Measurements from ENCODE around the gene STARD3NL.
"Not testable (repeated sequence)": the region's sequence is repeated elsewhere in the genome, so short reads cannot be mapped to it uniquely, and the experiment has no call there.

The STARD3NL gene

DNA sequence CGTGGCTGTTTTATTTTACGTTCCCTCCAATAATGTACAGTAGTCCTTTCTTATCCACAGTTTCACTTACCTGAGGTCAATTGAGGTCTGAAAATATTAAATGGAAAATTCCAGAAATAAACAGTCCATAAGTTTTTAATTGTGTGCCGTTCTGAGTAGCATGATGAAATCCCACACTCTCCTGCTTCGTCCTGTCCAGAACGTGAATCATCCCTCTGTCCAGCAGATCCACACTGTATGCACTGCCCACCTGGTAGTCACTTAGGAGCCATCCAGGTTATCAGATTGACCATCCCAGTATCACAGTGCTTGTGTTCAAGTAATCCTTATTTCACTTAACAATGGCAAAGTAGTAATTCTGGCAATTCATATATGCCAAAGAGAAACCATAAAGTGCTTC, 46.3 kb downstream of the STARD3NL start:
- DNase-seq, result no peak

DNA sequence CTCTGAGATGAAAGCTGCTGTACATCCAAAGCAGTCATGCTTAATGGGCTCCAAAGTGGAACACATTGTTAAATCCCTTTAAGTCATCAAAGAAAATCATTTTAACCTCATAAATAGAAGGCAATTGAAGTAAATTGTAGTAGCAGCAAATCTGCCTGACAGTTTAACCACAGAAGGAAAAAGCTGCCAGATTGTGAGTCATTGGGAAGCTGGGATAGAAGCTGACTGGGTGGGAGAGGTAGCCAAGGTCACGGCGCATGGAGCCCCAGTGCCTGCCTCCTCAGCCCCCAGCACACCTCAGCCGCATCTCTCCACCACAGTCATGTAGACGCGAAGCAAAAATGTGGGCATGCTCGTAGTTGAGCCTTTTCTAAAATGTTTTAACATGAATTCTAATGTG, 51.3 kb downstream of the STARD3NL start:
- no peak for DNase-seq

DNA sequence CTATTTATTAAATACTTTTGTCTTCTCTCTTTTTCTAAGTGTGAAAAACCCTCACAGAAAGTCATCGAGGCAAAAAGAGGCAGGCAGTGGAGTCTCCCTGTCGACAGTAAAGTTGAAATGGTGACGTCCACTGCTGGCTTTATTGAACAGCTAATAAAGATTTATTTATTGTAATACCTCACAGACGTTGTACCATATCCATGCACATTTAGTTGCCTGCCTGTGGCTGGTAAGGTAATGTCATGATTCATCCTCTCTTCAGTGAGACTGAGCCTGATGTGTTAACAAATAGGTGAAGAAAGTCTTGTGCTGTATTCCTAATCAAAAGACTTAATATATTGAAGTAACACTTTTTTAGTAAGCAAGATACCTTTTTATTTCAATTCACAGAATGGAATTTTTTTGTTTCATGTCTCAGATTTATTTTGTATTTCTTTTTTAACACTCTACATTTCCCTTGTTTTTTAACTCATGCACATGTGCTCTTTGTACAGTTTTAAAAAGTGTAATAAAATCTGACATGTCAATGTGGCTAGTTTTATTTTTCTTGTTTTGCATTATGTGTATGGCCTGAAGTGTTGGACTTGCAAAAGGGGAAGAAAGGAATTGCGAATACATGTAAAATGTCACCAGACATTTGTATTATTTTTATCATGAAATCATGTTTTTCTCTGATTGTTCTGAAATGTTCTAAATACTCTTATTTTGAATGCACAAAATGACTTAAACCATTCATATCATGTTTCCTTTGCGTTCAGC, 52.0 kb downstream of the STARD3NL start:
- no peak for DNase-seq

DNA sequence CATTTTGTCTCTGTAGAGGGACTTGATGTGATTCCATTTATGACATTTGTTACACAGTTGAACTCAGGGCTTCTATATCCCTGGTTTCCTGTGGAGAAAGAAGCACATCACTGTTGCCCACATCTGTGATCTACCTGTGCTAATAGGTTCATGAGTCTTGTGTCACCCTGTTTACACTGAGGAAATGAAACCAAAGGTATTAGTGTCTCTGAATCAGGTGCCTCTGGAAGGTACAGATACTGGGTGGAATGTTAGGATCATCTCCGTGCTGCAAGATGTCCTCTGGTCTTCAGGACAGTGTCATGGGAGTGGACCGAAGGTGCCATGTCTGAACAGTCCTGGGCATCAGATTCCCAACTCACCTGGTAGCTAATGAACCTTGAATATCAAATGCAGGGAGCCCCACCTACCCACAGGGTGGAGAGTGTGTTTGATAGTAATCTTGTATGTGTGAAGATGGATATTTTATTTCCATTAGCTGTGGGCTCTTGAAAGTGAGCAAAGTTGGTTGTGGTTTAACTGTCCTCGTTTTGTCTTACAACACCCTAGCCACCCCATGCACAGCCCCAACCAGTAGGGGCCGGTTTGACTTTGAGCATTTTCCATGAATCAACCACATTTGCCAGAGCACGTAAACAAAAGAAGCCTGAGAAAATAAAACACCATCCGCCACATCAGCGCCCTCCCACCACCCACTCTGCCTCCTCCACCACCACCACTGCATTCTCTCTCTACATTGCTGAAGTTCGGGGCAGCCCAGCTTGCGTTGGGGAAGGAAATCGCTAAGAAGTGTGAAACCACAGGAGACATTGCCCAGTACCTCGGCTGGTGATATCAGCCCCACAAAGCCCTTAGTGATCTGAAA, 54.7 kb downstream of the STARD3NL start:
- DNase-seq, result peak; percentile 71

DNA sequence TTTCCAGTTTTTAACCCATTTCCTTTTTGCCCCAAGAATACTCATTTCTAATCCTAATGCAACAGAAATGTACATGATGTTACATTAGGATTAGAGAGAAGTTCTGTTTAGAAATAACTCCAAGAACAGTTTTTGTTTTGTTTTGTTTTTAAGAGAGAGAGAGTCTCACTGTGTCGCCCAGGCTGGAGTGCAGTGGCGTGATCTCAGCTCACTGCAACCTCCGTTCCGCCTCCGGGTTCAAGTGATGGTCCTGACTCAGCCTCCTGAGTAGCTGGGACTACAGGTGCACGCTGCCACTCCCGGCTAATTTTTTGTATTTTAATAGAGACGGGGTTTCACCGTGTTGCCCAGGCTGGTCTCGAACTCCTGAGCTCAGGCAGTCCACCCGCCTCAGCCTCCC, 56.7 kb downstream of the STARD3NL start:
- not testable (repeated sequence) for DNase-seq

DNA sequence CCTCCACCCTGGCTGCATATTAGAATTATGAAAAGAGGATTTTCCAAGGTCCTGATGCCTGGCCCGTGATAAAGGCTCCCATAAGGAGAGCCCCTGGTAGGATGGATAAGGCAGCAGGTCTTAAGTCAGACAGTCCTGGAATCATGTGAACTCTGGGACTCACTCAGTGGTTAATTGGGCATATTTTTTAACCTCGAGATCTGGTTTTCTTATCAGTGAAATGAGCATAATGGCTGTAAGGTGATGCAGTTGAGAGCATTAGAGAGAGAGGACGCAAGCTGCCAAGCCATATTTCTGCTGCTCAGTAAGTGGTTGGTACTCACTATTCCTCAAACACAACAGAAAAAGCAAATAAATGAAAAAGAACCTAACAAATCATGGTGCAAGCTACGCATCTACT, 57.6 kb downstream of the STARD3NL start:
- DNase-seq, result no peak

DNA sequence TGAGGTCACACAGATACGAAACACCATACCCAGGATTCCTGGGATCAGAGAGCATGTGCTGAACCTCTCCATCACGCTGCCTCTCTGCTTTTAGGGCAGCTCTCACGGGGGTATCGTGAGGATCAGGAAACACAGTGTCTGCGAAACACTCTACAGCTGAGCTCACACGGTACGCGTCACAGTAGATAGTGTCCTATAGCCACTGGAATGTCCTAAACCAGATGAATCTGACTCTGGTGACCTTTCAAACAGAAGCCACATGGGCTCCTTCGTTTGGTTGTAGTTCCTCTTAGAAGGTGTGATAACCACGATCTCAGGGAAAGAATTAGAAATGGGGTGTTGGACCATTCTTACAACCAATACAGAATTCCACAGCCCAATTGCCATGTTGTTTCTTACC, 61.1 kb downstream of the STARD3NL start:
- DNase-seq, result not testable (repeated sequence)

DNA sequence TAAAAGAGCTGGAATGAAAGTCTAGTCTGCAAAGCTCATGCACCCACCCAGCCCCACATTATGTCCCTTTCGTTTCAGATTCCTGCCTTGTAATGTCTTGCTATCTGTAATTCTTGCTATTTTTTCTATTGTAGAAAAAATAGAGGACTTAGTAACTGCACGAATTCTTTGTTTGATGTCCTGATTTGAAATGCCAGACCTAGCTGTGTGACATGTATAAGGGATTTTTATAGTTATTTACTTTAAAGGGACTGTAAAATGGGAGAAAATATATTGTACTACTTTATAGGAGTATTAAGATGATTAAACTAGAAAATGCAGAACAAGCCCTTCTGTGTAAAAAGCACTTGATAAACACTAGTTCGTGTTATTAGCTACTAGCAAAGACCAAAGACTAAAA, 63.0 kb downstream of the STARD3NL start:
- DNase-seq, result no peak

DNA sequence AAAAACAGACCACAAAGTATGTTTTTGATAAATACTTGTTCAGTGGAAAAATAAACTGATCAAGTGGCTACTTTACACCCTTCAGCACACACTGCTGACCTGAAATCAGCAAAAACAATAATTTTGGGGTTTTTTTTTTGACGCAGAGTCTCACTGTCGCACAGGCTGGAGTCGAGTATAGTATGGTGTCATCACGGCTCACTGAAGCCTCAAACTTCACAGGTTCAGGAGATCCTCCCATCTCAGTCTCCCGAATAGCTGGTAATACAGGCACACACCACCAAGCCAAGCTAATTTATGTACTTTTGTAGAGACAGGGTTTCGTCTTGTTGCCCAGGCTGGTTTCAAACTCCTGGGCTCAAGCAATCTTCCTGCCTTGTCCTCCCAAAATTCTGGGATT, 64.8 kb downstream of the STARD3NL start:
- no peak for DNase-seq

DNA sequence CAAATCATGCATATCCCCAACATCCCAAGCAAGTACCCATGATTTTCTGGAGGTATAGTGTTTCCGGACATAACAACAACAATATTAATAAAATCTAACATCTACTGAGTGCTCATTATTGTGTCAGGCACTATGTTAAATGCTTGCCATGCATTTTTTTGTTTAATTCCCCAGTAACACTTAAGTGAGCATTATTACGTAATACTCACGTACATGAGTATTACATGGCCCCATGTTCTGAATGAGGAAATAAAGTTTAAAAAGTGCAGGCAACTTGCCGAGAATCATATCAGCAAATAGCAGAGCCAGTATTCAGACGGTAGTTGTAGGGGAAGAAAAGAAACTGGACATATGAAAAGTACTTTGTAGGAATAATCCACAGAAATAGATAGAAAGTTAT, 65.3 kb downstream of the STARD3NL start:
- not testable (repeated sequence) for DNase-seq

DNA sequence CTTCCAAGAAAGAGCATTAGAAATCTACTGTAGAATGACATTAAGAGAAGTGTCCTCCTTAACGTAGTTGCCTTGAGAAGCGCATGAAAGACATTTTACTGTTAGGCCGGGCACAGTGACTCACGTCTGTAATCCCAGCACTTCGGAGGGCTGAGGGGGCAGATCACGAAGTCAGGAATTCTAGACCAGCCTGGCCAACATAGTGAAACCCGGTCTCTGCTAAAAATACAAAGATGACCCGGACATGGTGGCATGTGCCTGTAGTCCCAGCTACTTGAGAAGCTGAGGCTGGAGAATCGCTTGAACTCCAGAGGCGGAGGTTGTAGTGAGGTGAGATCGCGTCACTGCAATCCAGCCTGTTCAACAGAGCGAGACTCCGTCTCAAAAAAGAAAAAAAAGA, 66.5 kb downstream of the STARD3NL start:
- no peak for DNase-seq

DNA sequence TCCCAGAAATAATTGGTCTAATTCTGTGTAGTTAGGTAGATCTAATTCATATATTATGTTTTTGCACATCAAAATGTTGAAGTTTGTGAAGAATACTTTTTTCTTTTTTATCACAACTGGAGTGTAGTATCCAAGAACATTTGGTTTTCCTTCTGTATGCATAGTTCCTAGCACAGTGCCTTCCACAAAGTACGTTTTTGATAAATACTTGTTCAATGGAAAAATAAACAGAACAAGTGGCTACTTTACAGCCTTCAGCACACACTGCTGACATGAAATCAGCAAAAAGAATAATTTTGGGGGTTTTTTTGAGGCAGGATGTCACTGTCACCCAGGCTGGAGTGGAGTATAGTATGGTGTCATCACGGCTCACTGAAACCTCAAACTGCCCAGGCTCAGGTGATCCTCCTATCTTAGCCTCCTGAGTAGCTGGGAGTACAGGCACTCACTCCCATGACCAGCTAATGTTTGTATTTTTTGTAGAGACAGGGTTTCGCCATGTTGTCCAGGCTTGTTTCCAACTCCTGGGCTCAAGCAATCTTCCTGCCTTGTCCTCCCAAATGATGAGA, 67.4 kb downstream of the STARD3NL start:
- no peak for DNase-seq

DNA sequence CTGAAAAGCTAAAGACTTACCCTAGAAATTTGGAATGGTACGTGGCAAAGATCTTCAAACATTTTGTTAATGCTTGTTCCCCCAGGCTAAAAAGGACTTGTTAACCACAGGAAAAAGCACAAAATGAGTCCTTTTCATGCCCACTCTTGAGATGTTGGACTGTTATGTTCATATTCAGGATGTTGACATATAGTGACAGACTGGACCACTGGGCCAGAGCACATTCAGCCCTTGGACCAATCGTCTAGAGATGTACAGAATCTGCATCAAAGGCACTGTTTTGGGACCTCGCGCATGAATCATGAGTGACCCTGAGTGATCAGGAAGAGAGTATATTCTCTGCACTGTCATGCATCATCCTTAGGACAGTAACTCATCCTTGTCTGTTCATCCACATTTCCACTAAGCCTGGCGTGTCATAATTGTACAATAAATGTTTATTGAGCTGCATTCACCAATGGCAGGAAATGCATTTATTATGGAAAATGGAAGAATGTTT, 70.1 kb downstream of the STARD3NL start:
- no peak for DNase-seq

DNA sequence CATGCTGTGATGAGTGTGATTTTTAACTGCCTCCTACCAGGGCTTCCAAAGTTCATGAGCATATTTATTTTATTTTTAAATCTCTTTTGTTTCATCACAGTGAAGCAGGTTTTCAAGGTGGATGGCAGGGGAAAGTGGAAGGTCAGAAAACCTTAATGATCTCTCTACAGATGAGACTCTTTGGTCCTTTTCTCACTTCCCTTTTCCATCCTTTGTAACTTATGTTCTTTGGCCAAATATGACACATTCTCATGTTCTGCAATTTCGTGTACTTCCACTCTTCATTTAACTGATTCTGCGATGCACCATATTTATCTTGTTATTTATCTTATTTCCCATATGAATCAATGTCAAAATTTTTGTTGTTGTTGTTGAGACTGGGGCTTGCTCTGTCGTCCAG, 71.8 kb downstream of the STARD3NL start:
- not testable (repeated sequence) for DNase-seq

DNA sequence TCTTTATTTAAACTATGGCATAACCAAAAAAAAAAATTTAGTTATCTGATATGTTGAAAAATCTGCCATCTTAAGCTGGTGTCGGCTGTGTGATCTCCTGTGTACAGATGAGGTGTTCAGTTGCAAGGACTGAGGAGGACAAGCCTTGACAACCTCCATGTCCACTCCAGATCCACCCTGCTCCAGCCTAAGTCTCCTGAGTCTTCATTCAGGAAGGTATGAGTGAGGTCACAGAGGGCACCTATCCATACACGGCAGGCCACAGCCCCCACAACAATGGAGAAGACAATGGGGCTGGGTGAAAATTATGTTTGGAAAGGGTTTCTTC, 79.3 kb downstream of the STARD3NL start:
- DNase-seq, result no peak

DNA sequence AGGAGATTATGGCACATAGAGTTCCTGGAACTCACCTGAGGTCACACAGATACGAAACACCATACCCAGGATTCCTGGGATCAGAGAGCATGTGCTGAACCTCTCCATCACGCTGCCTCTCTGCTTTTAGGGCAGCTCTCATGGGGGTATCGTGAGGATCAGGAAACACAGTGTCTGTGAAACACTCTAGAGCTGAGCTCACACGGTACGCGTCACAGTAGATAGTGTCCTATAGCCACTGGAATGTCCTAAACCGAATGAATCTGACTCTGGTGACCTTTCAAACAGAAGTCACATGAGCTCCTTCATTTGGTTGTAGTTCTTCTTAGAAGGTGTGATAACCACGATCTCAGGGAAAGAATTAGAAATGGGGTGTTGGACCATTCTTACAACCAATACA, 81.1 kb downstream of the STARD3NL start:
- DNase-seq, result not testable (repeated sequence)

DNA sequence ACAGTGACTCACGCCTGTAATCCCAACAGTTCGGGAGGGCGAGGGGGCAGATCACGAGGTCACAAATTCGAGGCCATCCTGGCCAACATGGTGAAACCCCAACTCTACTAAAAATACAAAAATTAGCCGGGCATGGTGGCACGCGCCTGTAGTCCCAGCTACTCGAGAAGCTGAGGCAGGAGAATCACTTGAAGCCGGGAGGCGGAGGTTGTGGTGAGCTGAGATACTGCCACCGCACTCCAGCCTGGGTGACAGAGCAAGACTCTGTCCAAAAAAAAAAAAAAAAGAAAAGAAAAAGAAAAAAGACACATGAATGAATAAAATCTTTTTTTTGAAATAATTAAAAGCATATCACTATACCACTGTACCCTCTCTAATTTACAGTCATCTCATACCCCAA, 83.6 kb downstream of the STARD3NL start:
- DNase-seq, result not testable (repeated sequence)

DNA sequence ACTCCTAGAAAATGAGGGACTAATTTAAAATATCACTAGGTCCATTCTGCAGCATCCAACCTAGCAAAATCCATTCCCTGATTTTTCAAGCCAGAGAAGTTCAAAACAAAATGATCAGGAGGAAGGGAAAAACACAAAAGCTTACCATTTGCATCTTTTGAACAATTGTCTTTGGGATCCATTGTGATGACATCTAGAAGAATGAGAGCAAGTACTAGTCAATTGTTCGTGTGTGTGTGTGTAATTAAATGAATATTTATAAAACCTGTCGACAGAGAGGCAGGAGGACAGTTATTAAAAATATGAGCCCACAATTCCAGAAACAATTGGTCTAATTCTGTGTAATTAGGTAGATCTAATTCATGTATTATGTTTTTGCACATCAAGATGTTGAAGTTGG, 84.0 kb downstream of the STARD3NL start:
- DNase-seq, result not testable (repeated sequence)

DNA sequence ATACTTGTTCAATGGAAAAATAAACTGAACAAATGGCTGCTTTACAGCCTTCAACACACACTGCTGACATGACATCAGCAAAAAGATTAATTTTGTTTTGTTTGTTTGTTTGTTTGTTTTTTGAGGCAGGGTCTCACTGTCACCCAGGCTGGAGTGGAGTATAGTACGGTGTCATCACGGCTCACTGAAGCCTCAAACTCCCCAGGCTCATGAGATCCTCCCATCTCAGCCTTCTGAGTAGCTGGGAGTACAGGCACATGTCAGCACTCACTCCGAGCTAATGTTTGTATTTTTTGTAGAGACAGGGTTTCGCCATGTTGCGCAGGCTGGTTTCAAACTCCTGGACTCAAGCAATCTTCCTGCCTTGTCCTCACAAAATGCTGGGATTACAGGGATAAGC, 84.5 kb downstream of the STARD3NL start:
- DNase-seq, result no peak

DNA sequence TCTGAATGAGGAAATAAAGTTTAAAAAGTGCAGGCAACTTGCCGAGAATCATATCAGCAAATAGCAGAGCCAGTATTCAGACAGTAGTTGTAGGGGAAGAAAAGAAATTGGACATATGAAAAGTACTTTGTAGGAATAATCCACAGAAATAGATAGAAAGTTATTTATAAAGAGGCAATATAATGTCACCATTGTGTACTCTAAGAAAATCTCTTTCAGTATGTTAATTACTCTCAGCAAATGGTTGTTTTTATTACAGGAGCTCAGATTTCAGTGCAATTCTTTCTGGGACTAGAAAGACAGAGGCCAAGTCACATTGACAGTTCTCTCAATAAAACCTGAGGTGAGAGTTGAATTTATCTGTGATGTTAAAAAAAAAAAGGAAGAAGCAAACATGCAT, 85.2 kb downstream of the STARD3NL start:
- DNase-seq, result not testable (repeated sequence)

DNA sequence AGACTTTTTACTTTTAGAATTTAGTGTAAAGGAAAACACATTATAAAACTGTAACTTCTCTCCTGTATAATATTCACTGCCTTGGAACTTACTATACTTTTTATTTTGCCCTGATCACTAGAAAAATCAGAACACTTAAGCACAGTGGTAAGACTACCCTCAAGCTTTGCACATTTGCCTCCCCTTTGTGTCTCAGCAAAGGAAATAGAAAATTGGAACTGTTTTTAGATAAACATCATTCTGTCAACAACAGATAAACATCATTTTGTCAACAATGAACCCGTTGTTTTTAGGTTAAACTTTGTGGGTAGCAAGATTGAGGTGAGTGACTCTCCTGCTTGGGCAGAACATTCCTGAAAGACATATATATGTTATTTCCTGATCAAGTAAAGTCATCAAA, 86.6 kb downstream of the STARD3NL start:
- not testable (repeated sequence) for DNase-seq

DNA sequence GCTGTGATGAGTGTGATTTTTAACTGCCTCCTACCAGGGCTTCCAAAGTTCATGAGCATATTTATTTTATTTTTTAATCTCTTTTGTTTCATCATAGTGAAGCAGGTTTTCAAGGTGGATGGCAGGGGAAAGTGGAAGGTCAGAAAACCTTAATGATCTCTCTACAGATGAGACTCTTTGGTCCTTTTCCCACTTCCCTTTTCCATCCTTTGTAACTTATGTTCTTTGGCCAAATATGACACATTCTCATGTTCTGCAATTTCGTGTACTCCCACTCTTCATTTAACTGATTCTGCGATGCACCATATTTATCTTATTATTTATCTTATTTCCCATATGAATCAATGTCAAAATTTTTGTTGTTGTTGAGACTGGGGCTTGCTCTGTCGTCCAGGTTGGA, 87.9 kb downstream of the STARD3NL start:
- DNase-seq, result not testable (repeated sequence)

DNA sequence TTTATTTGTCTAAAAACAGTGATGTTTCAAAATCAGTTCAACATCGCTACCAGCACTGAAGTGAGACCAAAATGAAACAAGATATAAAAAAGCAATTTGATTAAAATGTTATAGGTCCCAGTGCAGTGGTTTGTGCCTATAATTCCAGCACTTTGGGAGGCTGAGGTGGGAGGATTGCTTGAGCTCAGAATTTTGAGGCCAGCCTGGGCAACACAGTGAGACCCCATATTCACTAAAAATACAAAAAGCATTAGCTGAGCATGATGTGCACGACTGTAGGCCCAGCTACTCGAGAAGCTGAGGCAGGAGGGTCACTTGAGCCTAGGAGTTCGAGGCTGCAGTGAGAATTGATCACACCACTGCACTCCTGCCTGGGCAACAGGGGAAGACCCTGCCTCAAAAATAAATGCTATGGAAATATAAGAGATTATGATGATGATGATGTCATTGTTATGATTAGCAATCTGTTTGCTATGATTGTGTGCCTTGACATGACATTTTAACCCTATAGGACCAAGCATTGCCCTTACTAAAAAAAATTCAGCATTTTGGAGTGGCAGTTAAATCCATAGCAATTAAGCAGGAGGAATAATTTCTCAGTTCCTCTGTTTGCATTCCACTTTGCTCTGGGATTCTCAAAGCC, 91.8 kb downstream of the STARD3NL start:
- not testable (repeated sequence) for DNase-seq

All from stimulated activated CD4-positive, alpha-beta T cell treated with anti-CD3 and anti-CD28 coated beads, Interleukin-1b, Interleukin-23, amount 100 ng/mL, for 48 hours (primary cell).